ENCODE data around the gene ACSL1.
A peak's percentile ranks its signal among the peaks of the same experiment; 100 is the strongest.
"Not testable (repeated sequence)": the region's sequence is repeated elsewhere in the genome, so short reads cannot be mapped to it uniquely, and the experiment has no call there.

Gene ACSL1

GRCh38 chr4:184825896-184826690, at the start of gene ACSL1:
Gene ACSL1 (minus strand): TSS chr4:184825968. CDS start chr4:184803514, 22,454 bp downstream.
- DNase-seq (ENCODE audit: low read depth), result peak; percentile 74

- no peak for DNase-seq (ENCODE audit: low read depth)
Measured at GRCh38 chr4:184873054-184873453, 47.3 kb upstream of the ACSL1 start.

GRCh38 chr4:184870718-184871117, 45.0 kb upstream of the ACSL1 start:
- DNase-seq (ENCODE audit: low read depth), result no peak

GRCh38 chr4:184868623-184869022, 42.9 kb upstream of the ACSL1 start:
- DNase-seq (ENCODE audit: low read depth), result no peak

- DNase-seq (ENCODE audit: low read depth), result no peak
Measured at GRCh38 chr4:184863916-184864315, 38.1 kb upstream of the ACSL1 start.

- DNase-seq (ENCODE audit: low read depth), result no peak
Measured at GRCh38 chr4:184861047-184861446, 35.3 kb upstream of the ACSL1 start.

GRCh38 chr4:184860018-184860779, 34.4 kb upstream of the ACSL1 start:
- DNase-seq (ENCODE audit: low read depth), result no peak

GRCh38 chr4:184857441-184858121, 31.8 kb upstream of the ACSL1 start:
- DNase-seq (ENCODE audit: low read depth), result no peak

GRCh38 chr4:184856277-184856609, 30.5 kb upstream of the ACSL1 start:
- no peak for DNase-seq (ENCODE audit: low read depth)

- no peak for DNase-seq (ENCODE audit: low read depth)
Measured at GRCh38 chr4:184854673-184855072, 28.9 kb upstream of the ACSL1 start.

GRCh38 chr4:184853436-184853835, 27.7 kb upstream of the ACSL1 start:
- no peak for DNase-seq (ENCODE audit: low read depth)

GRCh38 chr4:184851886-184852285, 26.1 kb upstream of the ACSL1 start:
- no peak for DNase-seq (ENCODE audit: low read depth)

- no peak for DNase-seq (ENCODE audit: low read depth)
Measured at GRCh38 chr4:184851200-184851541, 25.4 kb upstream of the ACSL1 start.

- DNase-seq (ENCODE audit: low read depth), result no peak
Measured at GRCh38 chr4:184850431-184851199, 24.8 kb upstream of the ACSL1 start.

- DNase-seq (ENCODE audit: low read depth), result no peak
Measured at GRCh38 chr4:184850018-184850417, 24.2 kb upstream of the ACSL1 start.

- DNase-seq (ENCODE audit: low read depth), result no peak
Measured at GRCh38 chr4:184849185-184849584, 23.4 kb upstream of the ACSL1 start.

- no peak for DNase-seq (ENCODE audit: low read depth)
Measured at GRCh38 chr4:184848510-184848909, 22.7 kb upstream of the ACSL1 start.

GRCh38 chr4:184846531-184846930, 20.8 kb upstream of the ACSL1 start:
- DNase-seq (ENCODE audit: low read depth), result no peak

- DNase-seq (ENCODE audit: low read depth), result no peak
Measured at GRCh38 chr4:184845367-184846021, 19.7 kb upstream of the ACSL1 start.

- DNase-seq (ENCODE audit: low read depth), result no peak
Measured at GRCh38 chr4:184844742-184845141, 19.0 kb upstream of the ACSL1 start.

- no peak for DNase-seq (ENCODE audit: low read depth)
Measured at GRCh38 chr4:184843984-184844554, 18.3 kb upstream of the ACSL1 start.

- DNase-seq (ENCODE audit: low read depth), result not testable (repeated sequence)
Measured at GRCh38 chr4:184839075-184839399, 13.3 kb upstream of the ACSL1 start.

All from activated T-helper 9 cell treated with anti-CD3 and anti-CD28 coated beads, Interleukin-2, amount 50 U/mL, for 16 hours (primary cell).